AG09309 (cell line): ENCODE results near the gene ARID5B.
"Not testable (repeated sequence)": the region's sequence is repeated elsewhere in the genome, so short reads cannot be mapped to it uniquely, and the experiment has no call there.

ENCODE experiments used
- DNase-seq: peaks from one replicate; pipeline ENCODE4 v3.0.0-alpha.2; 2010; ENCODE audit warnings: low read depth
- H3K4me3 ChIP-seq: 2 replicates; pipeline ENCODE4 v1.5.1; 2011; ENCODE audit warnings: mild to moderate bottlenecking, low read depth, low read length, moderate library complexity; ENCODE audit not compliant: control insufficient read depth
- CTCF ChIP-seq: IDR thresholded peaks from 2 replicates; pipeline ENCODE4 v1.5.1; 2011; ENCODE audit warnings: mild to moderate bottlenecking, low read depth, low read length, inconsistent platforms; ENCODE audit not compliant: insufficient read depth, control insufficient read depth; ENCODE audit errors: missing control alignments

Gene ARID5B

DNA sequence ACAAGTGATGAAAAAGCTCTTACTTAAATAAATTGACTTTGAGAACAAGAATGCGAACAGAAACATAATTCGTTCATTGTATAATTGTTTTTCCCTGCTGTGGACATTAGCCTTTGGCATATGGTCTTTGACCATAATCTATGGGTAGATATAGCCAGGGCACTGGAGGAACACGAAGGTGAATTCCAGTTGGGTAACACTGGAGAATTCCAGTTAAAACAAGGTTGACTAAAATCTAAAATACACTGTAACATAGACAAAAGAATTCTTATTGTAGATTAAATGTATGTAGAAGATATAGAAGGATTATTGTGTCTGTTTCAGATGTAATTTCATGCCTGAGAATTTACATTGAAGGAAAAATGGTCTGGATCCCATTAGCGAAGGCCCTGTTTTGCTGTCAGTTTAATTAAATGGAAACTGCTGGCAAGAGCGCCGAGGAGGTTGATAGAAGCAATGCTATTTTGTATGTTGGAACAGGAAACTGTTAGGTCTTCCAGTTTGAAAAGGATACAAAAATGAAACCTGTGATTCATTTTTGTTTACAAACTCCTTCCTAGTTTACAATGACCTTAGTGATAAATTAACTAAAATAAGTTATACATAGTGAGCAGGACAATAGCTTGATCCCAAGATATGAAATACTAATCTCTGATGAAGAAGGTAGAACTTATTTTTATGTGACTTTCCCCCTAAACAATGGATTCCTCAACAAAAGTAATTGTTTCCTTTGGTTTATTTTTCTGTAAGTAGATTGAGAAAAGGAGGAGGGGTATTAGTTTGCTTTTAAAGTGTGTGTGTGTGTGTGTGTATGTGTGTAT is 68.9 kb downstream of the ARID5B start:
- DNase-seq = no peak
- no peak overlapping the region for H3K4me3 ChIP-seq
- TF ChIP-seq CTCF = no peak

DNA sequence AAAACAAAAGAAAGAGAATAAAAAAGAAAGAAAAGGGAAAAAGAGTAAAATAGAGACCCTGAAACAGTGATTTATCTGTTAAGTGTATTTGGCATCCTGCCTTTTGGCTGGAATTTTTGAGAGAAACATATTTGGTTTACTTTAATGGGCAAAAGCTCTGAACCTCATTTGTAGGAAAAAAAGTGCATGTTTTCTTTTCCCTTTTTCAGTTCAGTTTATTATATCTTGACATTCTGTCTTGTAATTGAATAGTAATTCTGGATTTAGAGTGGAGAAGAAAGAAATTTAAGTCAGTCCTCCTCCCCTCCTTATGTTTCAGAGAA is 69.5 kb downstream of the ARID5B start:
- no peak for TF ChIP-seq CTCF
- DNase-seq = no peak
- H3K4me3 ChIP-seq = no peak overlapping the region

GRCh38 chr10:61973169-61973568 is 71.7 kb downstream of the ARID5B start:
- H3K4me3 ChIP-seq = no peak overlapping the region
- no peak for DNase-seq
- no peak for TF ChIP-seq CTCF

- no peak overlapping the region for H3K4me3 ChIP-seq
- TF ChIP-seq CTCF = no peak
- no peak for DNase-seq
Observed at GRCh38 chr10:61973906-61974305, 72.4 kb downstream of the ARID5B start.

DNA sequence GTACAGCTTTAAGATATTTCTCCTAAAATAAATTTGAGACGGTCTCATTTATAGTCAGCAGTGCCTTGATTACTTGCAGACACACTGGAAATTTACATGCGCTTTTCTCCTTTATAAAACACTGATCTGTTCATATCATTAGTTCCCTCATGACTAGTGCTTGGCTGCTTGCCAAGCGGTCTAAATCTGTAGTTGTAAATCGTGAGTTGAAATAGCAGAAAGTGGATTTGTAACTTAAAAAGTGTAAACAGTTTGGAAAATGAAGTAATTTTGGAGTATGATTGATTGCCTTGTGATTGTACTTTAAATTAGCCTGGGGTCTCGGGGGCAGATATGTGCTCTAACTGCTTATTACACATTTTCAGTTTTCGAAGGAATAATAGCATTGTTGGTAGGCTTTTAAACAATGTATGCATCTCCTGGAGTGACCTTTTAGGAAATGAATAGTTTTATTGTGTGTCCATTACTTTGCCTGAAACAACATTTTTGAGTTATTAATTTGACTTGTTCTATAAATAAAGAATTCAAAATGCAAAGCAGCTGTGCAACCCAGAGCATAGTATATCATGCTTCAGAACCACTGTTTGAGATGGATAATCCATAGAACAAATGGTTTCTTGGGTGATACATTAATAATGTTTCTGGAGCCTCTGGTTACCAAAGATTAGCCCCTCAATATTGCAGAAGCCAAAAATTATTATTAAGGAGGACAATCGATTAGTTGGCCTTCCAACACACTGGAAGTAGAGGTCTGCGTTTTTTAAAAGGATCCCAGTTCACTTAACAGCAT is 73.3 kb downstream of the ARID5B start:
- no peak overlapping the region for H3K4me3 ChIP-seq
- no peak for TF ChIP-seq CTCF
- no peak for DNase-seq

GRCh38 chr10:61975391-61975932 is 74.0 kb downstream of the ARID5B start:
- peak; percentile 55 for DNase-seq
- no peak for TF ChIP-seq CTCF
- H3K4me3 ChIP-seq = no peak overlapping the region

GRCh38 chr10:61976951-61977721 is 75.6 kb downstream of the ARID5B start:
- not testable (repeated sequence) for DNase-seq, H3K4me3 ChIP-seq
